Stimulated activated CD4-positive, alpha-beta T cell treated with anti-CD3 and anti-CD28 coated beads, TNF-alpha, amount 100 ng/mL, for 1 hour (primary cell): ENCODE data around the gene PGRMC2.

Experiments used
- DNase-seq, 3 donors: peaks; one replicate each; pipeline ENCODE4 v3.0.0-alpha.2; 2020; ENCODE audit warnings: low read depth in 3 of 3, low spot score in 1 of 3

The PGRMC2 gene

DNA sequence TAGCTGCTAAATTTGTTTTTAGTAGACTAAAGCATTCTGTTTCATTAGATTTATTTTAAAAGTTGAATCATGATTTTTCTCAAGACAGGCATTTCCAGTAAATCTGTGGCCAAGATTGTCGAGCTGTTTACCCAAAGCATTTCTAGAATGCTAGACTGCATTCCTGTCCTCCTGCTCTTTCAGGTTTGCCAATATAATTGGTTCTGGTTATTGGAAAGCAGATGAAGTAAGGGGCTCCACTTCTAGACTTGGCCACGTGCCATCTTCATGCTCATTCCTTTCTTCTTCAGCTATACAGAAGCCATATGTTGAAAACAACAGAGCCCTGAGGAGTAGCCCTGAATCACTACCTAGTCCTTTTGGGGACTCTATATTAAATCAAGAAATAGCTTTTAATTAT lies 62.5 kb downstream of the PGRMC2 start:
- DNase-seq = no peak

DNA sequence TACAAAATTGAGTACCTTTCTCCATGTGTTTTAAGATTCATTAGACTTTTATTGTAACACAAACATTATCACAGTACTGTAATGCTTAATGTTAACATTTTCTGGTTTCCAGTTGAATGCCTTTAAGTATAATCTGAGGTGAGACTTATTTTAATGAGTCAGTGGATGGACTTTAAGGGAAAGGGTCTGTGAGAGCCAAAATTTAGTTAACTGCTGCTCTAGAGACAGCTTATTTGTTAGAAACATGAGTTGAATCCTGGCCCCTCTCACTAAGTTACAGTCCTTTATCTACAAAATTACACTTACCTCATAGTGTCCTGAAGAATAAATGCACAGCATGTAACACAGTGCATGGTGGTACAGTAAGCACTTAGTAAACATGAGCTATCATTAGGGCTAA lies 66.0 kb downstream of the PGRMC2 start:
- no peak for DNase-seq

GRCh38 chr4:128220286-128221235 lies 67.1 kb downstream of the PGRMC2 start:
- no peak for DNase-seq
